PC-3 (cell line): ENCODE measurements around the gene EEF1A2. TPM values are rescaled to one million over a fixed set of nuclear protein-coding genes. Genes with fewer than 3 reads are reported as not detected.

Experiments used
- ATAC-seq: fragments of 200-7000 bp; cut with Tn5 transposase; 2 replicates; pipeline ENCODE4 v1.9.1; 2020; ENCODE audit warnings: mild to moderate bottlenecking, moderate library complexity
- BruUV-seq: library from RNA; stranded (reverse); fragments of 400-500 nt; replicated peaks from 2 replicates; lab custom pipeline; 2021; lab: Mats Ljungman, UMichigan
- CTCF ChIA-PET: fragments of 300-600 bp; sonication (Branson Sonifier 250); formaldehyde crosslinking; loops from one replicate; lab custom pipeline; 2022; ENCODE audit warnings: antibody characterized with exemption; lab: Charles Lee
- POLR2A ChIA-PET: fragments of 300-600 bp; sonication (Branson Sonifier 250); formaldehyde crosslinking; loops from one replicate; lab custom pipeline; 2022; ENCODE audit warnings: antibody characterized with exemption; ENCODE audit not compliant: unreplicated experiment; lab: Charles Lee
- DNase-seq: peaks from one replicate; pipeline ENCODE4 v3.0.0-alpha.2; 2015
- H2AFZ ChIP-seq: fragments of 300-600 bp; sonication (generic); 2 replicates; pipeline ENCODE4 v1.6.0; 2016; ENCODE audit warnings: antibody characterized with exemption, low read length
- H3F3A ChIP-seq: fragments of 300-600 bp; sonication (generic); one replicate; pipeline ENCODE4 v1.6.0; 2017; ENCODE audit warnings: antibody characterized with exemption, low read length, control low read depth, mild to moderate bottlenecking; ENCODE audit not compliant: unreplicated experiment
- H3K27ac ChIP-seq: fragments of 300-600 bp; sonication (generic); 2 replicates; pipeline ENCODE4 v1.5.1; 2016; ENCODE audit warnings: mild to moderate bottlenecking, low read length
- H3K27me3 ChIP-seq: fragments of 300-600 bp; sonication (generic); 2 replicates; pipeline ENCODE4 v1.6.1; 2016; ENCODE audit warnings: low read length, mixed read lengths
- H3K36me3 ChIP-seq: fragments of 300-600 bp; sonication (generic); 2 replicates; pipeline ENCODE4 v1.6.1; 2016; ENCODE audit warnings: low read depth, mixed run types, low read length, mixed read lengths
- H3K4me1 ChIP-seq: fragments of 300-600 bp; sonication (generic); 2 replicates; pipeline ENCODE4 v1.5.1; 2016; ENCODE audit warnings: low read length; ENCODE audit not compliant: insufficient read depth
- H3K4me2 ChIP-seq: fragments of 300-600 bp; sonication (generic); 2 replicates; pipeline ENCODE4 v1.6.0; 2016; ENCODE audit warnings: low read length
- H3K4me3 ChIP-seq: fragments of 300-600 bp; sonication (generic); 2 replicates; pipeline ENCODE4 v1.5.1; 2016; ENCODE audit warnings: mild to moderate bottlenecking, low read length, mixed read lengths
- H3K79me2 ChIP-seq: fragments of 300-600 bp; sonication (generic); 2 replicates; pipeline ENCODE4 v1.6.1; 2017; ENCODE audit warnings: low read length, mixed read lengths
- H3K9ac ChIP-seq: fragments of 300-600 bp; sonication (generic); 2 replicates; pipeline ENCODE4 v1.6.0; 2016; ENCODE audit warnings: mild to moderate bottlenecking, low read length
- H3K9me2 ChIP-seq: fragments of 300-600 bp; sonication (generic); replicated peaks from 2 replicates; pipeline ENCODE4 v1.6.1; 2016; ENCODE audit warnings: mixed run types, low read length, mixed read lengths
- H3K9me3 ChIP-seq: fragments of 300-600 bp; sonication (generic); 2 replicates; pipeline ENCODE4 v1.6.1; 2016; ENCODE audit warnings: low read length, mixed read lengths
- H4K20me1 ChIP-seq: fragments of 300-600 bp; sonication (generic); 2 replicates; pipeline ENCODE4 v1.6.1; 2016; ENCODE audit warnings: low read length, mixed read lengths
- CTCF ChIP-seq: fragments of 300-600 bp; sonication (generic); conservative IDR thresholded peaks from 2 replicates; pipeline ENCODE4 v1.5.1; 2017; ENCODE audit warnings: antibody characterized with exemption, low read depth, mild to moderate bottlenecking, low read length
- EZH2 ChIP-seq: fragments of 300-600 bp; sonication (generic); IDR thresholded peaks from one replicate; pipeline ENCODE4 v1.6.1; 2017; ENCODE audit warnings: antibody characterized with exemption, mild to moderate bottlenecking, low read length; ENCODE audit not compliant: unreplicated experiment
- EZH2phosphoT487 ChIP-seq: fragments of 300-600 bp; sonication (generic); IDR thresholded peaks from 2 replicates; pipeline ENCODE4 v1.6.1; 2018; ENCODE audit warnings: mild to moderate bottlenecking, antibody characterized with exemption, low read length, borderline replicate concordance
- intact Hi-C: fragments of 100-400 bp; cut with micrococcal nuclease; formaldehyde crosslinking; loops from 2 replicates; pipeline ENCODE4 v1.9.0; 2023
- total RNA-seq: library from RNA; depleted of rRNA; stranded (reverse); fragments of >200 nt; gene quantifications from 2 replicates; pipeline ENCODE4 v1.2.3, GENCODE V29; 2014

EEF1A2 gene
- total RNA-seq, 1 experiment from 2014 or later = 463 TPM

- CTCF ChIA-PET = no interaction called here
- intact Hi-C loops = no loop called here
- TF ChIP-seq EZH2phosphoT487 (no peak), EZH2 (no peak)
- no peak overlapping the region for H3K9ac ChIP-seq
- H3K4me1 ChIP-seq = peaks cover 11% of the 10 kb centered on the region
- no peak for DNase-seq
- no peaks in the 10 kb centered on the region for H3K79me2 ChIP-seq
- no TSS peak for BruUV-seq
- no peak overlapping the region for H3K27ac ChIP-seq
- H3K9me3 ChIP-seq = no peaks in the 10 kb centered on the region
- no peak overlapping the region for H2AFZ ChIP-seq
- H3K27me3 ChIP-seq = peaks cover 66% of the 10 kb centered on the region
- no peak overlapping the region for H3K4me3 ChIP-seq
- no peaks in the 10 kb centered on the region for H3K36me3 ChIP-seq
- H3K4me2 ChIP-seq = no peak overlapping the region
- ATAC-seq = no peak
- no peaks in the 10 kb centered on the region for H3K9me2 ChIP-seq
- no peaks in the 10 kb centered on the region for H4K20me1 ChIP-seq
- POLR2A ChIA-PET = no interaction called here
- no peaks in the 10 kb centered on the region for H3F3A ChIP-seq
These were observed 42.2 kb downstream of the EEF1A2 start for GRCh38 chr20:63456429-63457284.

GRCh38 chr20:63455568-63455859 is 43.4 kb downstream of the EEF1A2 start:
- no TSS peak for BruUV-seq
- no peak for ATAC-seq
- Histone ChIP-seq H3K4me3 (no peak overlapping the region), H2AFZ (no peak overlapping the region), H3F3A (no peaks in the 10 kb centered on the region), H3K27ac (no peak overlapping the region), H3K36me3 (no peaks in the 10 kb centered on the region), H3K27me3 (peaks cover 55% of the 10 kb centered on the region), H4K20me1 (no peaks in the 10 kb centered on the region), H3K9me3 (no peaks in the 10 kb centered on the region), H3K4me1 (peaks cover 11% of the 10 kb centered on the region), H3K9me2 (no peaks in the 10 kb centered on the region), H3K4me2 (no peak overlapping the region), H3K9ac (no peak overlapping the region), H3K79me2 (no peaks in the 10 kb centered on the region)
- intact Hi-C loops = no loop called here
- ChIA-PET CTCF (no interaction called here), POLR2A (no interaction called here)
- DNase-seq = no peak
- TF ChIP-seq CTCF (no peak), EZH2phosphoT487 (no peak), EZH2 (no peak)

- no peaks in the 10 kb centered on the region for H3K36me3 ChIP-seq
- no peaks in the 10 kb centered on the region for H3F3A ChIP-seq
- TF ChIP-seq CTCF (no peak), EZH2 (no peak), EZH2phosphoT487 (no peak)
- BruUV-seq = no TSS peak
- H3K4me1 ChIP-seq = peaks cover 11% of the 10 kb centered on the region
- no peak overlapping the region for H3K4me3 ChIP-seq
- no peaks in the 10 kb centered on the region for H3K79me2 ChIP-seq
- H3K9me3 ChIP-seq = no peaks in the 10 kb centered on the region
- intact Hi-C loops = no loop called here
- no peak overlapping the region for H3K9ac ChIP-seq
- POLR2A ChIA-PET = no interaction called here
- ATAC-seq (no peak), DNase-seq (no peak)
- no peak overlapping the region for H3K27ac ChIP-seq
- no peaks in the 10 kb centered on the region for H4K20me1 ChIP-seq
- no peaks in the 10 kb centered on the region for H3K9me2 ChIP-seq
- CTCF ChIA-PET = no interaction called here
- no peak overlapping the region for H2AFZ ChIP-seq
- peak overlapping the region; percentile 86 for H3K4me2 ChIP-seq
- peaks cover 50% of the 10 kb centered on the region for H3K27me3 ChIP-seq
These were observed 43.9 kb downstream of the EEF1A2 start for GRCh38 chr20:63454731-63455567.
